NCI-H2107 (cell line): ENCODE measurements around the gene IPCEF1.
"Not testable (repeated sequence)": the region's sequence is repeated elsewhere in the genome, so short reads cannot be mapped to it uniquely, and the experiment has no call there.

ENCODE experiments used
- DNase-seq: peaks from one replicate; lab custom pipeline; 2025; lab: John Stamatoyannopoulos, UW

IPCEF1 gene

GRCh38 chr6:154246723-154247118 is 109.9 kb downstream of the IPCEF1 start:
- DNase-seq = no peak

- DNase-seq = no peak
Measured at GRCh38 chr6:154245506-154245905, 111.1 kb downstream of the IPCEF1 start.

GRCh38 chr6:154243793-154244750 is 112.5 kb downstream of the IPCEF1 start:
- DNase-seq = no peak

DNA sequence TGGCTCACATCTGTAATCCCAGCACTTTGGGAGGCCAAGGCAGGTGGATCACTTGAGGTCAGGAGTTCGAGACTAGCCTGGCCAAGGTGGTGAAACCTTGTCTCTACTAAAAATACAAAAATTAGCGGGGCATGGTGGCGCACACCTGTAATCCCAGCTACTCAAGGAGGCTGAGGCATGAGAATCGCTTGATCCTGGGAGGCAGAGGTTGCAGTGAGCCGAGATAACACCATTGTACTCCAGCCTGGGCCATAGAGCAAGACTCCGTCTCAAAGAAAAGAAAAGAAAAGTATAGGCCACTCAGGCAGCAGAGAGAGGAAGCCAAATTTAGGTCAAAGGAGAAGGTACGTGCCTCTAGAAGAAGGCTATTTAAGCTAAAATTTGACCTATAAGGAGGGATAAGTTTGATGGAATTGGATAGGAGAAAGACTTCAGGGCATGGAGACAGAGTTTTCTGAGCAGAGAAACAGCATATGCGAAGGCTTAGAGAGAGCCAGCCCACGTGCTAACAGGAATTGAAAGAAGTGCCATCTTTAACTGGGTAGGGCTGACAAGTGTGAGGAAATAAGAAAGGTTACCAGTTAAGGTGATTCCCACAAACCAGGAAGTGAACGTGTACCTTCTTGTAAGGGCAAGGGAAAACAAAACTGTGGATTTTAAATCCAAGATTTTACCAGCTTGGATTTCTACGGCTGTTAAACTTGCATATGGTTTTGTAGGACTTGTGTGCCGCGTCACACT is 113.8 kb downstream of the IPCEF1 start:
- no peak for DNase-seq

GRCh38 chr6:154241581-154241980 is 115.0 kb downstream of the IPCEF1 start:
- DNase-seq = no peak

DNA sequence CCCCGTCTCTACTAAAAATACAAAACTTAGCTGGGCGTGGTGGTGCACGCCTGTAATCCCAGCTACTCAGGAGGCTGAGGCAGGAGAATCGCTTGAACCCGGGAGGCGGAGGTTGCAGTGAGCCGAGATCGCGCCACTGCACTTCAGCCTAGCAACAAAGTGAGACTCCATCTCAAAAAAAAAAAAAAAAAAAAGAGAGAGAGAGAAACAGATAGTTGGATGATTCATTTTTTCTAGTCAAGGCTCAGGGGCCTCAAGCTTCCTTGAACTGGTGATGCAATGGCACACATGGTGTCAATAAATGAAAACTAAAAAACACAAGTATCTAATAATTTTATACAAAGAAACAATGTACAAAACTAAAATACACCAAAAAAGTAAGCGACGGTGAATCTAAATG is 115.5 kb downstream of the IPCEF1 start:
- DNase-seq = not testable (repeated sequence)

DNA sequence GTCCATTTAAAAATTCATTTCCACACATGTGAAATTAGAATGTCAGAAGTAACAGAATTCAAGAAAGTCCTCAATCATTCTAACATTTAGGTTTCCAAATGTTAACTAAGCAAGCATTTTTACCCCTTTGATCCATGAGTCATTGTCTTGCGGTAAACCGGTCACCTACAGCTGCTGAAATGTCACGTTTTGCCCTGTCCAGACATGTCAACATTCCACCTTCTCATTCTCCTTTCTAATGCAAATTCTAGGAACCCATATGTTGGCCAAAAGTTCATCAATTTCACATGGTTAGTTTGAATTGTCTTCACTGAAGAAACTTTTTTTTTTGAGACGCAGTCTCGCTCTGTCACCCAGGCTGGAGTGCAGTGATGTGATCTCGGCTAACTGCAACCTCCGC is 117.2 kb downstream of the IPCEF1 start:
- no peak for DNase-seq

- no peak for DNase-seq
Measured at GRCh38 chr6:154238831-154239230, 117.8 kb downstream of the IPCEF1 start.

GRCh38 chr6:154236646-154237301 is 119.8 kb downstream of the IPCEF1 start:
- no peak for DNase-seq

DNA sequence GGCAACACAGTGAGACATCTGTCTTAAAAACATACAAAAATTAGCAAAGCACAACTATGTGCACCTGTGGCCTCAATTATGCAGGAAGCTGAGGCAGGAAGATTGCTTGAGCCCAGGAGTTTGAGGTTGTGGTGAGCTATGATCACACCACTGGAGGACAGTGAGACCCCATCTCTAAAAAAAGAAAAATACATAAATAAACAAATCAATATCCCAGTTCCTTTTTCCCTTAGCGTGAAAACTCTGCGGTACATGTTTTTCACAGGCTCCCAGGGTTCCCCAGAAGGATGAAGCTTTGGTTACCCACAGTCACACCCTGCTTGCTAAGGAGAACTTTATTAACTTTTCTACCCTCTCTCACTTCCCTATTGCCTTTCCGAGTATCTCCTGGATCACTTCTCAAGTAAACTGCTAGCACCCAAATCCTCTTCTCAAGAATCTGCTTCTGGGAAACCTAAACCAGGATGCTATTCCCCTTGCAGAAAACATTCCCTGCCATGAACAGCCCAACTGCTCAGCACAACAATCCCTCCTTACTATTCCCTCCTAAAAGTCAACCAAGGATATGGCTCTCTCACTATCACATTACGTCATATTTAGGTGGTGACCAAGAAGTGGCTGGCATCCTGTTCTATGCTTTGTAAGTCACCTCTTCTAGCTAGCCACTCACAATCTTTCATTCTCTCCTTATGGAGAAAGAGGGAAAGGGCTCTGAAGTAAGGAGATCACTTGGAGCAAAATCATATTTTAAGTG is 122.4 kb downstream of the IPCEF1 start:
- DNase-seq = no peak

DNA sequence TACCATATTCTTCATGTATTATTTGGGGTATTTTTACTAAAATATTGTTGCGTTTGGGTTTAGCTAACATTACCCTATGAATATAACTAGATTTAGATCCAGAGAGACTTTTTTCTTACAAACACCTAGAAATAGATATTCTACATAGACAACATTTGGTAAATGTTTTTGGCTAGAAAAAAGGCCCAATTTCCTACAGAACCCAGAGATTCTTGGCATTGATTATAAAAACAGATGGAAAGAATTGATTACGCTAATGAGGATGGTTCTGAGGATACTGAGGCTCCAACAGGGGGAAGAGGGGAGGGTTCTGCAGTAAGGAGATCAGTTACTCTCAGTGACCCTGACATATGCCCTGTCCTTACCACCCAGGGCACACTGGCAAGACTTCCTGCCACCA is 123.2 kb downstream of the IPCEF1 start:
- no peak for DNase-seq

DNA sequence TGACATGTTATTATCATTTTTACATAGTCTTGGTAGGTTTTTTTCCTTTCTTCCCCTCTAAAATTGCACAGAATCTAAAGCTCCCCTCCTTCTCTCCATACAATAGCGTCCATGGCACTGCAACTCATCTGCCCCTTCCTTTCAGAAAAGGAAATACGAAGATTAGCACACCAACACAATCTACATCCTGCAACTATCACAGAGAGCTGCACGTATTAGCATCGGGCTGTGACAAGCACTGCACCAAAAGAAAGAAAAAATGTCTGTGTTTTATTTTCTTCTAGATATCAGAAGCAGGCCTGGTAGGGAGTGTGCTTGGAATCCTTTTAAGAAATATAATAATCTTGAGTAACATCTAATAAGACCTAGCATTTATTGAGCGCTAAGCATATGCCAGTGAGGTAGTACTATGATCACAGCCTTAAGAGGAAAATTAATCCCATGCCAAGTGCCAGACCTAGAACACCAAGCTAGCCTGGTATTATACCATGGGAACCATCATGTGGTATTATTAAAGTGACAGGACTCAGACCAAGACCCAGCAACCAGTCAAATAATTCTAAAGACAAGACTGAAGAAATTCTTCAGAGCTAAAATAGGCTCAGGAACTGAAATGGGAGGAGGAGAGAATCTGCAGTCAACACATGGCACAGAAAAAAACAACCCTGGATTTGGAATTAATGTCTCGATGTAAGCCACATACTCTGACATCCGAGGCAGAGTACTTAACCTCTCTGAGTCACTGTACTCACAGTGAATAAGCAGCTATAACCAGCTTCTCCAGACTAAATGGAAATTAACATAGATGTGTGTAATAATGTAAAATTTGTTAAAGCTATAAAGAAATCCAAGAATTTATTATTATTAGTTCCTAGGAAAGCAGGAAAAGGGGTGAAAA is 124.3 kb downstream of the IPCEF1 start:
- no peak for DNase-seq

DNA sequence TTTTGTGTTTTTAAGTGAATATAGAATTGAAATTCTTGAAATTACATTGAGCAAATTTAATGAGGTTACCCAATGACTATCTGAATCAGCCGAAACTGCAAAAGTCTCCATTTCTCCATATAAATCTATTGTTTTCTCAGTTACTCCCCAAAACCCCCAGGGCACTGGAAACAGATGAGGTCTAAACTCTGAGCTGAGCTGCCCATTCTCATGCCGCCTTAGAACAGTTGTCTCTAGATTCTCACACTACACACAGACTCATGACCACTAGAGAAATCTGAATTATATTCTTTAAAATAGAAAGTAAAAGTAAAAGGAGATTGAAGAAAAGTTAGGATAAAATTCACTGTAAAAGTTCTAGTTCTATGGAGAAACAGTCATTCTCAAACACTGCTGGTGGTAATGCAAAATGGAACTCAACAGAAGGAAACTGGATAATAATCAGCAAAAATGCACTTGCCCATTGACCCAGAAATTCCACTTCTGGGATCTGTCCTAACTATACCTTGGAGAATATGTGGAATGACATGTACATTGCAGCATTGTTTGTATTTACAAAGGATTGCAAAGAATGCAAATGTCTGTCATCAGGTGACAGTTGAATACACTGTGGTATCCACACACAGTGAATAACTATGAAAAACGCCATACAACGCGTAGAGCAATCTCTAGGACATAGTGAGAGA is 125.5 kb downstream of the IPCEF1 start:
- DNase-seq = no peak

- no peak for DNase-seq
Measured at GRCh38 chr6:154230393-154230792, 126.2 kb downstream of the IPCEF1 start.

GRCh38 chr6:154229786-154230185 is 126.8 kb downstream of the IPCEF1 start:
- DNase-seq = no peak

DNA sequence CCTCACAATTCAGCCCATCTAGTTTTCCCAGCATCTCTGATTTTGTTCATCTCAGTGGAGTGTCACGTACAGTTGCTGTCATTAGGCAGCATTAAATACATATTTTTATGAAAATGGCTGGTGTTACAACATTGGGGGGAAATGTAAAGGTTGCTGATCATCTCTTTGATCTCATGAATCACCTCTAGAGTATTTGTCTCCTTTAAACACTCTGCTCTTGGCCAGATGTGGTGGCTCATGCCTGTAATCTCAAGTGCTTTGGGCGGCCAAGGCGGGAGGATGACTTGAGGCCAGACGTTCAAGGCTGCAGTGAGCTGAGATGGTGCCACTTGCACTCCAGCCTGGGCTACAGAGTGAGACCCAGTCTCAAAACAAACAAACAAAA is 128.1 kb downstream of the IPCEF1 start:
- no peak for DNase-seq

GRCh38 chr6:154227862-154228520 is 128.6 kb downstream of the IPCEF1 start:
- DNase-seq = no peak

DNA sequence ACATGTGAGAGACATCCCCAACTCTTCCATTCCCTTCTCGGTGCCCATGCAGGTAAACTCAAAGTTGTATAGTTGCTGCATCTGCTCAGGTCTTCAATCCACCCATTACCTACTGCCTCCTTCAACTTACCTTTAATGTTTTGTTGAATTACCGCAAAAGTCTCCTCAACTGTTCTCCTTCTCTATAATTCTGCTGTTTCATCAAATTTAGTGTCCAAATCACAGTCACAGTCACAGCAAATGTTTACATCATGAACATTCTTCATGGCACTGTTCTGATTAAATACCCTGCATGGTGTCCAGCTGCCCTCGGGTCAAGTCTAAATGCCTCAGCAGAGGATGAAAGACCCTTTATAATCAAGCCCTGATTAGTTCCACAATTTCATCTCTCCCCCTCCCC is 130.1 kb downstream of the IPCEF1 start:
- no peak for DNase-seq

GRCh38 chr6:154223296-154223695 is 133.3 kb downstream of the IPCEF1 start:
- DNase-seq = no peak

GRCh38 chr6:154222716-154223115 is 133.9 kb downstream of the IPCEF1 start:
- no peak for DNase-seq
